Left renal cortex interstitium (tissue), 4 donors: ENCODE results near the gene RIMBP2. TPM values are rescaled to one million over a fixed set of nuclear protein-coding genes. Genes with fewer than 3 reads are reported as not detected.

Experiments
- DNase-seq, 4 donors: peaks; one replicate each; pipeline ENCODE4 v3.0.0-alpha.2; 2013; ENCODE audit warnings: low read depth in 4 of 4, low spot score in 2 of 4, missing footprints in 1 of 4
- polyA plus RNA-seq, 4 donors: library from polyadenylated mRNA; unstranded; fragments of 120-200 nt; gene quantifications; one replicate each; pipeline ENCODE4 v1.2.1, GENCODE V29; 2013; ENCODE audit not compliant: insufficient read length in 4 of 4

Gene RIMBP2
- polyA plus RNA-seq, 4 donors, result 12.7 to 24.3 (median 16.3) TPM

GRCh38 chr12:130456375-130457199, 259.5 kb downstream of the RIMBP2 start:
- no peak for DNase-seq

- no peak for DNase-seq
Measured at GRCh38 chr12:130455161-130455560, 260.9 kb downstream of the RIMBP2 start.

DNA sequence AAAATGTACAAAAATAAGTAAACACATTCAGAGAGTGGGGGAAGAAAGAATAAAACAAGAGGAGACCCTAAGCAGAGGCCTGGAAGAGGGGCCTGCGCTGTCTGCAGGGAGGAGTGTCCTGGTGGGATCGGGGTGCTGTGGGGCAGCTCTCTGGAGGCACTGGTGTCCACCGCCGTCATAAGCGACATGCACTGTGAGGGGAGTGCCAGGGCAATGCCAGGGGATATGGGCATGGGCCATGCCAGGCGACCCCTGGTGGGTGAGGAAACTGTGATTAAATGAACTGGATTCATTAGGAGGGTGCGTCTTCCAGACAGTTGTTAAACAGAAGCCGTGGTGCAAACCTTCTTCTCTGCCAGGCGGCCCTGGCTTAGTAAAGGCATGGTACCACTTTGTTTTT, 261.8 kb downstream of the RIMBP2 start:
- no peak for DNase-seq

- DNase-seq, result no peak
Measured at GRCh38 chr12:130452546-130452945, 263.6 kb downstream of the RIMBP2 start.

GRCh38 chr12:130451001-130451930, 264.8 kb downstream of the RIMBP2 start:
- DNase-seq, result no peak

DNA sequence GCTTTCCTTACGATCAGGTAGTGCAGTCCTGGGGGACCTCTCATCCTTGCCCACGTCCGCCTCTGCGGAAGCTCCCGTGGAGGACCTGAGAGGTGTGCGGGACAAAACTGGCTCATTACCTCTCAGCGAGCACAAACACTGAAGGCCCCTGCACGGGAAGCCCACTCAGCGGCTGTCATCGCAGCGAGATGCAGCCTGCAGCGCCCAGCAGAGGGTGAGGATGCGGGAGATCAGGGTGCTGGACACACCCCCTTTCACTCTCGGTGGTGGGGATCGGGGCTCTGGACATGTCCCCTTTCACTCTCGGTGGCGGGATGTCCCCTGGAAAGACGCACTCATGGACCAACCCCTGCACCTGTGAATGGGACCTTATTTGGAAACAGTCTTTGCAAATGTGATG, 266.8 kb downstream of the RIMBP2 start:
- no peak for DNase-seq

DNA sequence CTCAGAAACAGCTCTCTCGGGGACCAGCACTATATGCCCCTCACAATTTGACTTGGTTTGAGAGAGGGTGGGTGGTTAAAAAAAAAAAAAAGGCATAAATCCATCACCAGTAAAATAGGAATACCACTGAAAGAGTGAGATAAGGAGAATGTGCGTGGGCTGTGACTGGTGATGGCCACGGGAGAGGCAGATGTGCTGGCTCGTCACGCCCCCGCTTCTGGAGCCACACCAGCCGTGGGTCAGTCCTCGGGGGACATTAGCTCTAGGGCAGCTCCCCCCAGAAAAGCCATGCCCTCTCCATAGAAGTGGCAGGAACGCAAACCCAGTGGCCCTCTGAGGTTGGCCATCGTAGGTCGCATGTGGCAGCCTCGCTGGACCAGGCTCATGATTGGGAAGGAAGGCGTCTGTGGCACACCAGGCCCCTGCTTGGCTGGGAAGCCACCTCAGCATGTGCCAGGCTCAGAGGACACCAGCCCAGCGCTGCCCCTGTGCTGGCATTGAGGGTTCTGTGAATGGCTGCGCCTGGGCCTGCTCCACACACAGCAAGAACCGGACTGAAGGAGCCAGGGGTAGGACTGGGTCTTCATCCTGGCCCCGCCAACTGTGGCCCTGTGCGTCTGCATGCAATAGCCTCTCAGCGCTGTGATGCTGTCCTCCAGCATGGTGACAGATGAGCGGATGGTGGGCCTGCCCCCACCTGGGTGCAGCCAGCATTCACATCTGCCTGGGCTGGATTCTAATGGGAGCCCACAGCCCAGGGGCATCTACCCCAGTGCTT, 267.9 kb downstream of the RIMBP2 start:
- DNase-seq, result no peak

GRCh38 chr12:130447655-130447965, 268.5 kb downstream of the RIMBP2 start:
- no peak for DNase-seq

- no peak for DNase-seq
Measured at GRCh38 chr12:130446846-130447654, 269.0 kb downstream of the RIMBP2 start.

- DNase-seq, result no peak
Measured at GRCh38 chr12:130444986-130445385, 271.1 kb downstream of the RIMBP2 start.

GRCh38 chr12:130444061-130444460, 272.0 kb downstream of the RIMBP2 start:
- DNase-seq, result no peak

DNA sequence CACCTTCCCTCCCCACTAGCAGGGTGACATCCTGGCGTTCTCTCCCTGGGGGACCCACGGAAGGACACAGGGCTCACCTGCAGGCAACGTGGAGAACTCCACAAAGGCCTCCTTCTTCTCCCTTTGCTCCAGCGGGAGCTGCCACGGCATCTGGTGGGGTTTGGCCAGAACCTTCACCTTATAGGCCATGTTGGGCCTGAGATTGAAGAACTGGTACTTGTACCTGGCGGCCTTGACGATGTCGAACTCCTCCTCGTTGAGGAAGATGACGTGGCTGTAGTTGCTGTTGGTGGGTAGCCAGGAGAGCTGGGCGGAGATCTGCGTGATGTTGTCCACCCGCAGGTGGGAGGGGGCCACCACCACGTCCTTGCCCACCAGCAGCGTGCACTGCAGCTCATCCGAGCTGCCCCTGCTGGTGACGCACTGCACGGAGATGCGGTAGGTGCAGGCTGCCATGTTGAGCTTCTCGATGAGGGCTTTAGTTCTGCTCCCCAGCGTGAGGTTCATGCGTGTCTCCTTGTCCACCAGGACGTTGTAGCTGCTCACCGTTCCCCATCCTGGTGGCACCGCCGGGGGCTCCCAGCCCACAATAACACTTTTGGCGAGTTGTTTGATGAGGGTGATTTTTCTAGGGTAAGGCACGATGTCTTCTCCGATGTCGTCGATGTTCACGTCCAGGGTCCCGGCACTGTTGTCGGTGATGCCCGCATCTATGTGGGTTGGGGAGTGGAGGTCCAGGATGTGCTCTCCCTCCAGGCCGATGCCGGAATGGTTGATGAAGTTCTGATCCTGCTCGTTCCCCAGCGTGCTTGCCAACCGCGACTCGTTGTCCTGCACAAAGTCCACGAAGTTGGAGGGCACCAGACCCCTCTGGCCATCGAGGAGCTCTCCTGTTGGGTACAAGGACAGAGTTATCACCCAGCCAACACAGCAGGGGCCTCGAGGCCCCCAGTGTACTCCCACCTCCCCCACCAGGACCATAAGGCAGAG, 274.0 kb downstream of the RIMBP2 start:
- DNase-seq, result no peak

DNA sequence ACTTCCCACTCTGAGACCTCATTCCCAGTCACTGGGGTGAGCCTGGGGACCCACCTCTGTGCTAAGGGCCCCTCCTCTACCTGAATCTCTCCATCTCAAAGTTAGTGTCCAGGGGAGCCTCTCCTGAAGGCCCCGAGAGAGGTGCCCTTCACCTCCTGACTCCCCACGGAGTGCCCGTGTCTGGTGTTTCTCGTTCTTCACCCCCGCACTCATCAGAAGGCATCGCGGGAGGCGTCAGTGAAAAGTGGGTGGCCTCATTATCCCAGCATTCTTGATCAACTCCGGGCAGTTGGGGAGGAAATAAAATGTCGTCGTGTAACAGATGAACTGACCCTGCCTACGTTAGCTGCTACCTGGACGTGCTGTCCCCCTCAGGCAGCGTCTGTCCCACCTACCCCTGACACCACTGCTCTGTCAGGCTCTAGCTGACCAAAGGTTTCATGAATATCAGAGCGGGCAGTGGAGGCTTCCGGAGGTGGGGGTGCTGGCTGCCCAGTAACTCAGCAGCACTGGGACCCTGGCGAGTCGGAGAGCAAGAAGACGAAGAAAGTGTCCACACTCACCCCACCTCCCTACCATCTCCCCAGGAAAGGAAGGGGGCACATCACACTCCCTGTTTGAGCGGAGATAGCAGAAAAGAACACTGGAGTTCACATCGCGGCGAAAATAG, 275.6 kb downstream of the RIMBP2 start:
- DNase-seq, result no peak

- DNase-seq, result no peak
Measured at GRCh38 chr12:130439250-130439649, 276.8 kb downstream of the RIMBP2 start.

GRCh38 chr12:130438711-130439110, 277.4 kb downstream of the RIMBP2 start:
- no peak for DNase-seq

GRCh38 chr12:130438243-130438620, 277.9 kb downstream of the RIMBP2 start:
- no peak for DNase-seq

DNA sequence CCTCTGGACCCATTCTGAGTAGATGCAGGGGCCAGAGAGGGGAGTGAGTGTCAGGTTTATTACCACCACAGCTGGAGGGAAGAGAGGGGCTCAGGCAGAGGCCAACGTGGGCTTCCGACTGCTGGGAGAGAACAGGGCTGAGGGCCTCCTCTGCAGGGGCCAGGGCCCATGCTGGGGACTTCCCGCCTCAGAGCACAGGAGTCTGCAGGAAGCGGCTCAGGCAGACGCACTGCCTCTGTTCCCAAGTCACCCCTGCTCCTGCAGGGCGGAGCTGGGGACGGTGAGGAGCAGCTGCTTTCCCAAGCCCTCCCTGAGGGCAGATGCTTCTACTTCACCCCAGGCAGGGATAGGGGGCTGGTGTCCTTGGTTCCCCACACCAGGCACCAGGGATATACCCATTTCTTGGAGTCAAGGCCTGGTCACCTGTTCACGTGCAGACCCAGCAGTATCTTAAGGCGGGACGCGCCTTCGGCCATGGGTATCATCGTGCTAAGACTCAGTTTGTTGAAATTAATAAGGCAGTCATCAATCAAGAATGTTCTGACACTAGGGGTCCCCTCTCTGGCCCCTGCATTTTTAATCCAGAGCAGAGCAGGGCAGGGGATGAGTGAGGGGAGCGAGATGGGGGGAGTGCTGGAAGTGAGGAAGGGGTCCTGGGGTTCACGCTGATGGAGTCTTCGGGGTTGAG, 278.4 kb downstream of the RIMBP2 start:
- no peak for DNase-seq
